DND-41 (cell line): Measurements from ENCODE around the gene MCM10.

Experiments
- CTCF ChIP-seq: IDR thresholded peaks from 2 replicates; pipeline ENCODE4 v1.5.1; 2012; ENCODE audit warnings: borderline replicate concordance, low read length, moderate library complexity, mild to moderate bottlenecking; ENCODE audit not compliant: poor library complexity, severe bottlenecking; ENCODE audit errors: extremely low read depth
- EZH2 ChIP-seq: IDR thresholded peaks from 3 replicates; pipeline ENCODE4 v1.6.1; 2012; ENCODE audit warnings: borderline replicate concordance, low read depth, mild to moderate bottlenecking, moderate library complexity, low read length, inconsistent platforms; ENCODE audit not compliant: severe bottlenecking

- TF ChIP-seq CTCF: no peak
- TF ChIP-seq EZH2: no peak
Observed at GRCh38 chr10:13221572-13221971, 60.2 kb downstream of the MCM10 start.
